AG20443 (cell line): Measurements from ENCODE around the gene HLA-DOA.
A peak's percentile ranks its signal among the peaks of the same experiment; 100 is the strongest.

Experiments
- DNase-seq: peaks from one replicate; pipeline ENCODE4 v3.0.0; 2012; ENCODE audit warnings: low spot score, mixed read lengths

HLA-DOA gene

DNA sequence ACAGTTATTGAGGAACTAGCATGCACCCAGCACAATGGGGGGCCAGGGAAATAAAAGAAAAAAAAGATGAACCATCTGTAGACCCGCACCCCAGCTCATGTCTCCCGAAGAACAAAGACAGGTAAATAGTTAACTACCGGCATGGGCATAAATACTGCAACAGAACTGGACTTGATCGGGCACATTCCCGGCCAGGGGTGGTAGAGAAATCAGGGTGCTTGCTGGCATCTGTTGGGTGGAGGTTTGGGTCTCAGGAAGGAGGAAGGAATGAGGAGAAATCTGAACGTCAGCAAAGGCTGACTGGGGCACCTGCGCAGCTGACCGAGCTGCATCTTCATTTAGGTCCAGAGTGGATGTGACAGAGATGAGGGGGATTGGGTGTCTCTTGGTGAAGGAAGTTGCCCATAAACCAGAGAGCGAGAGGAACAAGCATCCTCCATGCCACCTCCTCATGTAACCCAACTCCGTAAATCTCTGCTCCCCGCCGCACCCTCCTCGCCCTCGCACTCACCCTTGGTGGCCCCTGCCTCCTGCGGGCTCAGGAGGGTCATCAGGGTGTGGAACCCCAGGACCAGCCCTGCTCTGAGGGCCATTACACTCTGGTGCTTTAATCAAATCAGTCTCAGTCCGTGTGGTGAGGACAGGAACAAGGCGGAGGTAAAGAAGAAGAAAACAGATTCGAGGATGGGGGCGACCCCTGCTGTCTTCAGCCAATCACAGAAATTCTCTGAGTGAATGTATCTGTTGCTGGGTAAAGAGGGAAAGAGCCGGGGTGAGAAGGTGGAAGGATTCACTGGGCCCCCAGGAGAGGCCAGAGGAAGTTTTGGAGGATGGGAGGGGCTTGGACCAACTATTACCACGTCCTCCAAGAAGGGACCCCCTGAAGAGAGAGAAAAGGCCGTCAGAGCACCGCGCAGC, at the start of gene HLA-DOA:
HLA-DOA (minus strand) TSS at position 648 of the 918 bp plus-strand sequence.
- peak; percentile 51 for DNase-seq

DNA sequence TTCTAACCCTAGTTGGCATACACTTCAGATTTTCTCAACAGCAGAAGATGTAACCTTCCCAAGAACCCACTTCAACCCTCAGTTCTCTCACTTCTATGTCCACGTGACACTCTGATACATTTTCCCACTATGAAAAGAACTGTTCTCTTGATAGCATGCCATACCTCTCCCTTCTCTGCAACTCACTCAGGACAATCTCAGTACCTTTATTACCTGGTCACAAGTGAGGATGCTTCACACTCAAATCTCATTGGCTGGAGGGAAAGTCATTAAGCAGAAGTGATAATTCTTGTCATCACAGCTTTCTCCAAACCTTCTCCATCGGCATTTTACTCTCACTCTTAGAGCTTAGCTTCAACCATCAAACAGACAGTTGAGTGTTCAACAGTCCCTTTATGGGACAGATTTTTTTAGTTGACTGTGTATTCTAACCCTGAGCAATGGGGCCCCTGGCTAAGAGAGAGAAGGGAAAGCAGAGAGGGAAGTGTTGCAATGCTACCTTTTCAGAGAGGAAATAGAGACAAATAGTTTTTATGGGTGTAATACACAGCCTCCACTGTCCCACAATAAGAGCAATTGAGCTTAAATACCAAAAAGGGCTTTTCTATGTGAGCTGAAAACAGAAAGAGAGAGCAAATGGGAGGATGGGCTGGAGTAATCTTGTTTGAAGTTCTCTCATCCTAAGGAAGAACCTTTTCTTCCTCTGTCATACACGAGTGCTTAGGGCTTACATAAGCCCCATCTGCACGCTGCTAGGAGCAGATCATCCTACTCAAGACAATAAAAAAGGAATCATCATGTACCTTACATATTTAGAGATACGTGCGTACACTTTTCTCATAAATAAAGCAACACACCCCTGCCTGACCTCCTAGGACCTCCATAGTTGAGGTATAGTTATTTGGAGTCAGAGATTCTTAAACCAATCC, 48.1 kb upstream of the HLA-DOA start:
- DNase-seq, result no peak

DNA sequence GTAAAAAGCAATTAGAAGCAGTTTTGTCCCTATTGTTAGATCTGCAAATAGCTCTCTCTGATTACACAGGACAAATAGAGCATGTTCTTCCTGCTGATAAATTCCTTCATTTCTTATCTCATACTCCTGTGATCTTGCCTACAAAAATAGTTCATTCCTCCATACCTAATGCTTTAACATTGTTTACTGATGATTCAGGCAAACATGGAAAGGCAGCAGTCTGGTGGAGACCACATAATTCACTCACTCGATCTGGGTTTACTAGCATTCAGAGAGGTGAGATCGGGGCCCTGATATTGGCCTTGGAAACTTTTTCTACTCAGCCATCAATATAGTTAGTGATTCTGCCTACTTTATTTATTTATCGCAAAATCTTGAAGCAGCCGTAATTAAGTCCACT, 43.8 kb upstream of the HLA-DOA start:
- DNase-seq, result no peak

DNA sequence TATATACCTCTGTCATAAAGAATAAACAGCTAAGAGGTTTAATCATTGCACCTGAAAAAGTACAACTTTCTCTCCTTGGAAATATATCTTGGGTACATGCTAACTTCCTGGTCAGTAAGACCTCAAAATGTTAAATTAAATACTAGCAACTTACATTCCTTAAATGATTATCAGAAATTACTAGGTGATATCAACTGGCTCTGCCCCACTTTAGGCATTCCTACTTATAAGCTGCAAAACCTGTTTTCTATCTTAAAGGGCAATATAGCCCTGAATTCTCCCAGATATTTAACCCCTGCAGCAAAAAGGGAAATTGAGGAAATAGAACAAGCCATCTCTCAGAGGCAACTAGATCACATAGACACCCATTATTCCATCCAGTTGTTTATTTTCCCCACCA, 43.2 kb upstream of the HLA-DOA start:
- DNase-seq, result no peak

DNA sequence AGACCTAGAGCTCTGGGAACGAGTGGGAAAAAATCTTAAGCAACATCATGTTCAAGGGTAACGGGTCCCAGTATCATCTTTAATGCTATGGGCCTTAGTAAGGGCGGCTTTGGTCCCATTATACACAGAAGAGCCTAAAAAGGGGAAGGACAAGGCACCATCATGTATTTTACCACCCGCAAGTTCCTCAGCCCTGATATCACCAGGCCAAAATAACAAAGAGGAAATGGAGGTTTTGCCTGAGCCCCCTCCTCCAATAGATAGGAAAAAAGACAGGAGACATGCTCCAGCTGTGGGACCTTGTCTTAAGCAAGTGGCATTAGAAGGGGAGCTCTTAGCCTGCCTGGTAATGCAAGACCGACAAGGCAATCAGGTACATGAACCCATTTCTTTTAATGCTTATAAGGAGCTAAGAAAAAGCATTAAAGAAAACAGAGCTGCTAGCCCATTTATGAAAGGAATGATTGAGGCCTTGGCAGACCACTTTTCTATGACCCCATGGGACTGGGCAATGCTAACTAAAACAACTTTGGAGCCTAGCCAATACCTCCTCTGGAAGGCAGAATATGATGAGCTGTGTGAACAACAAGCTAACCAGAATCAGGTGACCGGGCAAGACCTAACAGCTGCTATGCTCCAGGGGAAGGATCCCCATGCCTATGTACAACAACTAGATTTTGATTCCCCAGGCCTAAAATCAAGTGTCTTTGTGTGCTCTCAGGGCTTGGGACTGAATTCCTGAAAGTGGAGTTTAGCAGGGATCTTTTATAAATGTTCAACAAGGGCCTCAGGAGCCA, 40.8 kb upstream of the HLA-DOA start:
- DNase-seq, result no peak

DNA sequence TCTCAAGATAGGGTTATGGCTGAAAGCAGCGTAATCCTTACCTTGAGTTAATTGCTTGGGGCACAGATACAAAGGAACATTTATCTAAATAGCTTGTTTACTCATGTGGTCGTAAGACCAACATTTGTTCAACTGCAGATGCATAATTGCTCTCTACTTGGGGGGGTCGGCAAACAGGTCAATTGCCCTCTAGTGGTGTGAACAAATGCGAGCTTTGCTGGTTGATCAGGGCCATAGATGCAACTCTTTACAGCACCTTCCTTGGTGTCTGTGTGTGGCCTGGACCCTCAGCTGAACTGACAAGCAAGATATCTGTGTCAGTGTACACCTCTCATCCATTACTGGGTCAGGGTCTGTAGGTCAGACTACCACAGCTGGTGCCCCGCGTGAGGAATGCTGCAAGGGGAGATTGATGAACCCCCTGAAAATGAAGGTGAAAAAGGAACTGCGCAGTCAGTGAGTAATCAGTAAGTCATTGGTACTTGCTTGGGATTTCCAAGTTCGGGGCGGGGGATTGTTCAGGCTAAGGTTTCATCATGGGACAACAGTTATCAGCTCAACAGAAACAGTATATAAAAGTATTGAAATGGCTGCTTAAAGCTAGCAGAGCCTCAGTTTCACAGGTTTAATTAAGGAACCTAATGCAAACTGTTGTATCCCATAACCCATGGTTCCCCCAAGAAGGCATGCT, 40.1 kb upstream of the HLA-DOA start:
- DNase-seq, result no peak

DNA sequence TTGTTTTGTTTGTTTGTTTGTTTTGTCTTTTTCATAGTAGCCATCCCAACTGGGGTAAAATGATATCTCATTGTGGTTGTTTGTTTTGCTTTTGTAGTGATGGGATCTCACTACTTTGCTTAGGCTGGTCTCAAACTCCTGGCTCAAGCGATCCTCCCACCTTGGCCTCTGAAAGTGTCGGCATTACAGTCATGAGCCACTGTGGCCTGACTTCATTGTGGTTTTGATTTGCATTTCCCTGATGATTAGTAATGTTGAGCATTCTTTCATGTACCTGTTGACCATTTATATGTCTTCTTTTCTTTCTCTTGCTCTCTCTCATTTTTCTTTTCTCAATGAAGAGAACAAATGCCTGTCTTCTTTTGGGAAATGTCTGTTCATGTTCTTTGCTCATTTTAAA, 30.8 kb upstream of the HLA-DOA start:
- DNase-seq, result no peak

DNA sequence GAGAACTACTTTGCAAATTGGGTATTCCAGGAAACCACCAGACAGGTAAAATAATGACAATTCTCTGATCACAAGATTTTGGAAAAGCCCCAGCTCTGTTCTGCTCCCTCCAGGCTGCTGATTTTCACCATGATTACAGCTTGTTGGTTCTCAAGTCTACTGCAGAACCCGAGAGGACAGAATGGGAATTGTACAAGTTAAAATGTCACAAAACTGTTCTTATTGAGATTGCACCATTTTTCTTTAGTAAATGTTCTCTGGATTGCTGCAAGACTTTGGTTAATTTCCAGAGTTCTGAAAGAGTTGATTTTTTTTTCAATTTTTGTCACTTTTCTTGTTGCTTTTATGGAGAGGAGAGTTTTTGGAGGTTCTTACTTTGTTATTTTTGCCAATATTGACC, 27.1 kb upstream of the HLA-DOA start:
- no peak for DNase-seq

DNA sequence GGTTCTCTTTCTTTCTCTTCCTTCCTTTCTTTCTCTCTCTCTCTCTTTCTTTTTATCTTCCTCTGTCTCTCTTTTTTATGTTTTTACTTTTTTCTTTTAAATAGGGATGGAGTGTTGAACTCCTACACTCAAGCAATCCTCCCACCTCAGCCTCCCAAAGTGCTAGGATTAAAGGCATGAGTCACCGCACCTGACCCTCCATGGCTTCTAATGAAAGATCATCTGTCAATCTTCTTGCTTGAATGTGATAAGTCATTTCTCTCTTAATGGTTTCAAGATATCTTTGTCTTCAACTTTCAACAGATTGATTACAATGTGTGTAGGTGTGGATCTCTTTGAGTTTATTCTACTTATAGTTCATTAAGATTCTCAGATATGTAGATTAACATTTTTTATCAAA, 25.2 kb upstream of the HLA-DOA start:
- DNase-seq, result no peak

DNA sequence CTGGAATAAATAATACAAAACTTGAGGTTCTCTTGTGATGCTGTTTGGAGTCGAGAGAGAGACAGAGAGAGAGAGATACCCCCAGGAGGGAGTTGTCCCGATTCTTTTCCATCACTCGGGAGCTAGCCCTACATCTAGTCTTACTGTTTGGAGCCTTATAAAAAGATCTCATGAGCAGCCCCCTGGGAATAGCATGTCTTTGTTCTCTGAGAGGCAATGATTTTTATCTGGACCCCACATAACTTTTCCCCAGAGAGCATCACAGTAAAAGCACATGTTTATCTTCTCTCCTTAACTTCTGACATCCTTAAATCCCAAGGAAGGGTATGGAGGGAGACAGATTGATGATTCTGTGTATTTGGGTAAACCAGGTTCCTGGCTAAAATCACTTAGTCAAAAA, 20.9 kb upstream of the HLA-DOA start:
- DNase-seq, result no peak

DNA sequence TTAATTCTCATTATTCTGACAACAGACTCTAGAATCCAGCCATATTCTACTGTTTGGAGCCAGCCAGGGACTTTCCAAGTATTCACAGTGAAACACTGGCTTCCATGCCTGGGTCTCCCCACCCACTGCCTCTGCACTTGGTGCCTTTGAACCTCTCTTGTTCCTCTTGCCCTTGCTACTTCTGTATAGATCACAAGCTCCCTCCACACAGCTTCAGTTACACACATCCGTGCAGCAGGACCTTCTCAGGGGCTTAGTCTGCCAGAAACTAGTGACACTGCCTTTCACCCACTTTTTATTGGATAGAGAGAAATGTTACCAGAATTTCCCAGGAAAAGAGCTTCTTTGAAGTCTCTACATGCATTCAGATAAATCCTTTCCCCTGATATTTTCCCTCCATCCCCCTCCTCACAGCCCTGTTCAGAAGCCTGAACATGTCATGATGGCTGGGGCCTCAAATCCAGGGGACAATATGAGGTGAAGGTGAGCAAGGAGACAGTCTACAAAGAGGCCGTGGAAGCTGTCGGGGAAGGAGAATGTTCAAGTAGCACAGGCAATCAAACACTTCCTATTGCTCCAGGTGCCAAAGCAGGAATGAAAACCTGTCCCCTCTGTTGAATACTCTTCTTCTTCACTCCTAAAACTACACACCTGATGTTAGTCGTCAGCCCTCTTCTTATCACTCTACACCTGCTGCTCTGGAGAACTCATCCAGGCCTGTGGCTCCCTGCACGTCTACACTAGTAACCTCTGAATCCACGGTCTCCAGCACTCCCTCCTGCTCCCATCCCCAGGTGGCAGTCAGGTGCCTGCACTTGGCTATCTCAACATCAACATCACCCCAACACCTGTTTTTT, 20.2 kb upstream of the HLA-DOA start:
- no peak for DNase-seq

DNA sequence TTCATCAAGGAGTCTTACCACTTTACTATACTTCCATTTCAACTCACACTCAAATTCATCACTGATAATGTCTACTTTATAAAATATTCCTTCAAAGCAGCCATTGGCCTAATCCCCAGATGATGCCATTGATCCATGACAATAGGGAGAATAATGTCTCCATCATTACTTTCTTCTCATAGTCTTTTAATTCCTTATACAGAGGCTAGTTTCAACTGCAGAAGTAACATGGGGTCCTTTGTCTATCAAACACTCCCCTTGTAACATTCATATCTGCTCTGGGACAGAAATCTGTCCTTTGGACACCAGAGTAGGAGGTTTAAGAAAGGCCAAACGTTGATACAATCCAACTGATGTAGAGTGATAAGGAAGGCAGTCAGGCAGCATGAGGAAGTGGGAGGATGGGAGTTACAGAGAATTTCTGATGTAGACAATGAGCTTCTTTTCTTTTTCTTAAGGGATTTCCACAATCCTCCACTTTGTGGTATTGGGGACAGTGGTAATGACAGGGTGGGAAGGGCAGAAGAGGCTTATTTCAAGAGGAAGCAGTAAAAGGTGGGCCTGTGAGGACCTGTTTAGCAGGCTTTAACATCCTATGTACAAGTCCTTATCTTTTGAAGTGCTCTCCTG, 18.9 kb upstream of the HLA-DOA start:
- DNase-seq, result no peak

DNA sequence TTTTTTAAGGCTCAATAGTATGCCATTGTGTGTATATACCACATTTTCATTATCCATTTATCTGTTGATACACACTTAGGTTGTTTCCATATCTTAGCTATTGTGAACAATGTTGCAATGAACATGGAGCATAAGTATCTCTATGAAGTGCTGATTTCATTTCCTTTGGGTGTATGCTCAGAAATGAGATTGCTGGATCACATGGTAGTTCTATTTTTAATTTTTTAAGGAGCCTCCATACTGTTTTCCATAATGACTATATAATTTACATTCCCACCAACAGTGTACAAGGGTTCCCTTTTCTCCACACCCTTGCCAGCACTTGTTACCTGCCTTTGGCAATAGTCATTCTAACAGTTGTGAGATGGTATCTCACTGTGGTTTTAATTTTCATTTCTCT, 15.1 kb upstream of the HLA-DOA start:
- no peak for DNase-seq

DNA sequence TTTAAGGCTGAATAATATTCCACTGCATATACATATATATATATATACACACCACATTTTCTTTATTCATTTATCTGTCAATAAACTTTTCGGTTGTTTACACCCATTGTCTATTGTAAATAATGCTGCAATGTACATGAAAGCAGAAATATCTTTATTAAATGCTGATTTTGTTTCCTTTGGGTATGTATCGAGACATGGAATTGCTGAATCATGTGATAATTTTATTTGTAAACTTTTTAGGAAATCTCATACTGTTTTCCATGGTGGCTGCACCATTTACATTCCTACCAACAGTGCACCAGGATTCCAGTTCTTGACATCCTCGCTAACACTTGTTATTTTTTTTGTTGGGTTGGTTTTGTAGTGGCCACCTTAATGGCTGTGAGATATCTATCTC, 14.1 kb upstream of the HLA-DOA start:
- DNase-seq, result no peak

DNA sequence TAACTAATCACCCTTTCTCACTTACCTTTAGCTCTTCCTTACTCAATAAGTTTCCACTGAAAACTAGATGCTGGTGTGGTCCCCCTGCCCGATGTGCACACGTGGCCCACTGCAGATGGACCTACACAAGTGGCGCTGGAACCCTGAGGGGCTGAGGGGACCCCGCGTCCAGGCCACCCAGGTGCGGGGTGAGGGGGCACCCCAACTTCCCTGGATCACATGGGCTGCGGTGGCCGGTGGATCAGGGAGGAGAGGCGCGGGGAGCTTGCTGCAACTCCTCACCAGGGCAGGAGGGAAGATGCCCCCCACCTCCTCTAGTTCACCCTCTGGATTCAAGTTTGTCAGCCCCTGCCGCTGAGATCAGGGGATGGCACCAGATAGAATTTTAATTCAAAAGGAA, 12.5 kb upstream of the HLA-DOA start:
- no peak for DNase-seq

DNA sequence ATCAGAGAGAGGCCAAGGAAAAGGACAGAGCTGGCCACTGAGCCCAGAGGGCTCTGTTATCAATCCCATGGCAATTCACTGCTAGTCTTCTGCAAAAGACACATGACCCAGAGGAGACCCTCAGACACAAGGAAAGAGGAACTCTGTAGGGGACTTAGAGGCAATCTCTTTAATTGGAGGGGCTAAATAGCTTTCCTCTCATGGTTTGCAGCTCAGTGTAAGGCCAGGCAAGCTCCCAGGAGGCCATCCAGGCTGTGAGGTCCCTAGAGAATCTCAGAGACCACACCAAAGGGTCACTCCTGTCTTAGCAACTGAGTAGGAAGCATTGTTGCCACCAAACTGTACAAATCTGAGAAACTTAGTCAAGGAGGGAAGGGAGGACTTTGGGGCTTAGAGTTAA, 10.0 kb upstream of the HLA-DOA start:
- no peak for DNase-seq

DNA sequence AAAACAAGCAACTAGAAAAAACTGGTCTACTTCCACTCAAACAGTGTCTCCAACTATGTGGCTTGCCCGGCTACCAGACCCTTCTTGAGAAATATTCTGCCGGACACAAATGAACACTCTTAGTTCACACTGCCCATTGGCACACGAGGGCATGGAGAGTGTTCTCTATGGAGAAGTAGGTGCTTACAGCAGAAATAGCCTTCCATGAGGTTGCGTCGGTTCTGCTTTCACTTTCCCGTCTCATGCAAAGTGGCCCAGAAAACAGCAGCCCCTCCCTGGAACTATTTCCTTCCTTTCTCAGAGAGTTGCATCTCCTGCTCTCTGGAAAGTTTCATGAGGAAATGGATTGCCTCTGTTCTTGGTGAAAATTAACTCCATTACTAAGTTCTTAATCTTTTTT, 9.5 kb upstream of the HLA-DOA start:
- peak; percentile 70 for DNase-seq

DNA sequence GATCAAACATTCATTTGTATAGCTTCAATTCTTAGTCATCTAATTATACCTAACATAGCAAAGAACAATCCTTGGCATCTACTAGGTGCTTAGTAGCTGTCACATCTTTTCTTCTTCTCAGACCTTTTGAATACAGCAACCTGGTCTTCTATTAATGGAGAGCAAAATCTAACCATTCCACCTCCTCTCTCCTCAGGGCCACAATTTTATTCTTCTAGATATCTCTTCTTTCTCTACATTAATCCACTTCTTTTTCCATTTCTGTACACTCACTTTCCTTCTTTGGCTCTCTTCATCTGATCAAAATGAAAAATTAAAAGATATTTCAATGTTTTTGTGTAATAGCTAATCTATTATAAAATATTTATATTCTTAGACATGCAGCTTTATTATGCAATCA, 9.0 kb upstream of the HLA-DOA start:
- no peak for DNase-seq

DNA sequence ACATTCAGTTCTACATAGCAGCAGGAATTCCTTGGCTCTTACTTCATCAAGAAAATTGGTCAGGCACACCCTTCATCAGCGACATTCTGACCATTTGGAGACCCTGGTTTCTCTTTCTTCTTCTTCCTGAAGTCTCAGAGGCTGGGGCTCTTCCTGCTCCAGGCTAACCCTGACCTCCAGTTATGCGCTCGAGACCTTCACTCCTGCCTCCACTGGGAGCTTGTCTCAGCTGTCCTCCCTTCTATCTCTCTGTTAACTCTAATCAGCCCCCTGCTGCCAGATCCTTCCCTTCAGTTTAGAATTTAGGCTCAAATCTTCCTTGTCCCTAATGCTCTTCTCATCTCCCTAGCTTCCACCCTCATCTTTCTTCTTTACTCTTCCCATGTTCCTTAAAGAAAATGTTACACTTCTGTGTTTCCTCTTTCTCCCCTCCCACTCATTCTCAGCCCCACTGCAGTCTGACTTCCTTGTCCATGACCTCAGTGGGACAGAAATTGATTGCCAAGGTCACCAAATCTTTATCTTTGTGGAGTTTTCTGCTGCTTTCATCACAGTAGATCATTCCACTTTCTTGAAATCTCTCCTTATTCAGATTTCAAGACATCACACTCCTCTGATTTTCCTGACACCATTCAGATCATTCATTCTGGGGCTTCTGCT, 8.4 kb upstream of the HLA-DOA start:
- no peak for DNase-seq

DNA sequence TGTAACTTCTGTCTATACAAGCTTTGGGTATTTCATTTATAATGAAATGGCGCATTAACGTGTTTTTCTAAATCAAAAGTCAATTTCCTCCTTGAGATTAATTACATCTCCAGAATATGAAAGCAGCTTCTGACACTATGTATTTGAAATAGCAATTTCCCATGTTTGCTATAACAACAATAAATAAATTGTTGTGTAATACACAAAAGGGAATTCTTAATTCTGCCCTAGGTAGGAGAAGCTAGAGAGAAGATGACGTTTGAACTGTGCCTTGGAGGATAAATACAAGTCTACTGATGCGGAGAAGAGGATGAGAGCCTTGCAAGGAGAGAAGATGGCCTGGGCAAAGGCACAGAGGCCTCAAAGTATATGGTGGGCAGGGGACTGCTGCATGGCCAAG, 7.6 kb upstream of the HLA-DOA start:
- no peak for DNase-seq
